HCT116 (cell line): Measurements from ENCODE around the gene CST6. TPM values are rescaled to one million over a fixed set of nuclear protein-coding genes. Genes with fewer than 3 reads are reported as not detected.

Source experiments
- ATAC-seq: fragments of 200-7000 bp; cut with Tn5 transposase; 2 replicates; pipeline ENCODE4 v1.9.1; 2020; ENCODE audit warnings: mild to moderate bottlenecking, moderate library complexity
- BruUV-seq: library from RNA; stranded (reverse); fragments of 400-500 nt; replicated peaks from 2 replicates; lab custom pipeline; 2021; lab: Mats Ljungman, UMichigan
- CTCF ChIA-PET: fragments of 300-600 bp; sonication (Branson Sonifier 250); formaldehyde crosslinking; loops from one replicate; lab custom pipeline; 2021; ENCODE audit warnings: antibody characterized with exemption; lab: Charles Lee
- POLR2A ChIA-PET: fragments of 300-600, 350-600 bp; sonication (Branson Sonifier 250); formaldehyde crosslinking; loops from one replicate; lab custom pipeline; 2021; ENCODE audit warnings: antibody characterized with exemption; lab: Charles Lee
- RAD21 ChIA-PET, 2 experiments: fragments of 300-600 bp; sonication (Branson Sonifier 250); formaldehyde crosslinking; loops; one replicate each; lab custom pipeline; 2023; ENCODE audit warnings: low total read pairs in 2 of 2; ENCODE audit not compliant: uncharacterized antibody in 2 of 2, unreplicated experiment in 2 of 2, low non-redundant PET in 1 of 2; lab: Charles Lee
- DNase-seq: peaks from one replicate; pipeline ENCODE4 v3.0.0-alpha.2; 2010; ENCODE audit warnings: low read depth, low spot score
- H2AFZ ChIP-seq: fragments of 200-600 bp; shearing (Covaris generic), sonication (generic); 2 replicates; pipeline ENCODE4 v1.6.1; 2017; ENCODE audit warnings: low read depth, mixed run types, mixed read lengths, antibody characterized with exemption, low read length; ENCODE audit not compliant: poor library complexity, severe bottlenecking
- H3K27ac ChIP-seq: 2 replicates; pipeline ENCODE4 v1.5.1; 2012; ENCODE audit warnings: low read depth, low read length
- H3K27me3 ChIP-seq: fragments of 200-600 bp; sonication (generic); 2 replicates; pipeline ENCODE4 v1.6.1; 2016; ENCODE audit warnings: mixed run types, low read length, mixed read lengths; ENCODE audit not compliant: insufficient read depth
- H3K36me3 ChIP-seq, 2 experiments: fragments of 200-500 bp in 1 of 2; fragments of 200-600 bp in 1 of 2; sonication (Bioruptor generic) in 1 of 2; sonication (generic) in 1 of 2; 2 replicates each; pipeline versions ENCODE4 v1.5.1 to v1.6.1; 2014 to 2016; ENCODE audit warnings: low read length in 2 of 2, inconsistent platforms in 1 of 2, mixed read lengths in 1 of 2, mixed run types in 1 of 2; ENCODE audit not compliant: insufficient read depth in 2 of 2, control insufficient read depth in 1 of 2
- H3K4me1 ChIP-seq, 2 experiments: fragments of 200-600 bp in 1 of 2; sonication (generic) in 1 of 2; 2 replicates each; pipeline versions ENCODE4 v1.5.1 to v1.6.1; 2012 to 2017; ENCODE audit warnings: low read length in 2 of 2, inconsistent platforms in 1 of 2, mild to moderate bottlenecking in 1 of 2, mixed read lengths in 1 of 2, mixed run types in 1 of 2, moderate library complexity in 1 of 2; ENCODE audit not compliant: insufficient read depth in 2 of 2, control insufficient read depth in 1 of 2
- H3K4me2 ChIP-seq: fragments of 200-600 bp; sonication (generic); 2 replicates; pipeline ENCODE4 v1.6.1; 2017; ENCODE audit warnings: mixed run types, low read length, mixed read lengths
- H3K4me3 ChIP-seq, 2 experiments: fragments of 200-600 bp in 1 of 2; sonication (generic) in 1 of 2; replicated peaks in 1 of 2; 2 replicates each; pipeline ENCODE4 v1.5.1; 2011 to 2016; ENCODE audit warnings: low read length in 2 of 2, control low read depth in 1 of 2, low read depth in 1 of 2, mild to moderate bottlenecking in 1 of 2, mixed read lengths in 1 of 2, mixed run types in 1 of 2
- H3K79me2 ChIP-seq: fragments of 200-600 bp; sonication (generic); 2 replicates; pipeline ENCODE4 v1.6.1; 2017; ENCODE audit warnings: mild to moderate bottlenecking, mixed run types, low read length, moderate library complexity, mixed read lengths; ENCODE audit not compliant: insufficient read depth
- H3K9ac ChIP-seq: fragments of 200-600 bp; sonication (generic); 2 replicates; pipeline ENCODE4 v1.6.1; 2016; ENCODE audit warnings: low read length, mixed read lengths
- H3K9me2 ChIP-seq: fragments of 200-600 bp; sonication (generic), shearing (Covaris generic); 2 replicates; pipeline ENCODE4 v1.6.1; 2017; ENCODE audit warnings: mixed run types, mild to moderate bottlenecking, moderate library complexity; ENCODE audit not compliant: insufficient read depth
- H3K9me3 ChIP-seq, 2 experiments: fragments of 200-500 bp in 1 of 2; fragments of 200-600 bp in 1 of 2; sonication (Bioruptor generic) in 1 of 2; sonication (generic) in 1 of 2; 2 replicates each; pipeline ENCODE4 v1.6.1; 2014 to 2017; ENCODE audit warnings: low read length in 2 of 2, mixed read lengths in 2 of 2, inconsistent platforms in 1 of 2, low read depth in 1 of 2, mild to moderate bottlenecking in 1 of 2, mixed run types in 1 of 2, moderate library complexity in 1 of 2; ENCODE audit not compliant: control insufficient read depth in 1 of 2, insufficient read depth in 1 of 2
- H4K20me1 ChIP-seq: fragments of 200-600 bp; sonication (generic), shearing (Covaris generic); 2 replicates; pipeline ENCODE4 v1.6.1; 2017; ENCODE audit warnings: mixed run types, mild to moderate bottlenecking, moderate library complexity; ENCODE audit not compliant: insufficient read depth
- CEBPB ChIP-seq: IDR thresholded peaks from 2 replicates; pipeline ENCODE4 v1.6.1; 2012; ENCODE audit warnings: low read depth
- CTCF ChIP-seq, 3 experiments: fragments of 200-600 bp in 1 of 3; sonication (generic) in 1 of 3; IDR thresholded peaks in 2 of 3; conservative IDR thresholded peaks in 1 of 3; 2 replicates each; pipeline ENCODE4 v1.5.1; 2012 to 2017; ENCODE audit warnings: low read depth in 2 of 3, low read length in 2 of 3, antibody characterized with exemption in 1 of 3, borderline replicate concordance in 1 of 3, control low read depth in 1 of 3, mild to moderate bottlenecking in 1 of 3, mixed read lengths in 1 of 3, mixed run types in 1 of 3, moderate library complexity in 1 of 3; ENCODE audit not compliant: insufficient read depth in 1 of 3
- POLR2A ChIP-seq: IDR thresholded peaks from 2 replicates; pipeline ENCODE4 v1.7.0; 2011; ENCODE audit warnings: borderline replicate concordance; ENCODE audit not compliant: insufficient read depth, insufficient read length; ENCODE audit errors: extremely low read depth
- POLR2AphosphoS5 ChIP-seq: IDR thresholded peaks from 2 replicates; pipeline ENCODE4 v1.6.1; 2011; ENCODE audit warnings: mild to moderate bottlenecking, low read depth, low read length, moderate library complexity
- RAD21 ChIP-seq: IDR thresholded peaks from 2 replicates; pipeline ENCODE4 v1.6.1; 2012; ENCODE audit warnings: low read depth, mild to moderate bottlenecking
- REST ChIP-seq: IDR thresholded peaks from 2 replicates; pipeline ENCODE4 v1.6.1; 2012; ENCODE audit warnings: low read depth
- SIN3A ChIP-seq: IDR thresholded peaks from 2 replicates; pipeline ENCODE4 v1.6.1; 2012; ENCODE audit warnings: low read depth
- SRF ChIP-seq: IDR thresholded peaks from 2 replicates; pipeline ENCODE4 v1.6.1; 2012; ENCODE audit warnings: low read depth
- TCF7L2 ChIP-seq: IDR thresholded peaks from 2 replicates; pipeline ENCODE4 v1.7.0; 2011; ENCODE audit warnings: borderline replicate concordance, inconsistent platforms; ENCODE audit not compliant: insufficient read depth, insufficient read length; ENCODE audit errors: extremely low read depth
- YY1 ChIP-seq: IDR thresholded peaks from 2 replicates; pipeline ENCODE4 v1.6.1; 2011; ENCODE audit warnings: low read length, low read depth, moderate library complexity, mild to moderate bottlenecking; ENCODE audit not compliant: insufficient replicate concordance; ENCODE audit errors: extremely low read depth
- ZFX ChIP-seq: fragments of 450-650 bp; IDR thresholded peaks from 2 replicates; pipeline ENCODE4 v1.6.1; 2017
- ZNF274 ChIP-seq: fragments of 200-500 bp; sonication (Bioruptor generic); IDR thresholded peaks from 2 replicates; pipeline ENCODE4 v1.6.1; 2014; ENCODE audit warnings: mild to moderate bottlenecking, low read depth, low read length, inconsistent platforms
- intact Hi-C: fragments of 100-400 bp; cut with micrococcal nuclease; formaldehyde crosslinking; loops from 2 replicates; pipeline ENCODE4 v1.10.0; 2022
- total RNA-seq: library from RNA; stranded (reverse); gene quantifications from one replicate; pipeline ENCODE4 v1.2.1, GENCODE V29; 2021; ENCODE audit not compliant: unreplicated experiment

The CST6 gene
- total RNA-seq, 1 experiment from 2014 or later: 68.1 TPM

- TF ChIP-seq REST: no peak
- TF ChIP-seq RAD21: peak; percentile 100
- peak; percentile 88 to 100 (median 99) for TF ChIP-seq CTCF (IDR thresholded peaks at IDR 0.05 in 2 of 3, conservative IDR thresholded peaks at IDR 0.05 in 1 of 3; ENCODE audit: borderline replicate concordance in 1 of 3, insufficient read depth in 1 of 3, low read depth in 2 of 3, low read length in 2 of 3)
- TF ChIP-seq YY1: no peak
- TF ChIP-seq CEBPB: no peak
- no peak for TF ChIP-seq SIN3A
These were observed 22.8 kb upstream of the CST6 start (continued) for GRCh38 chr11:65988791-65989592.

DNA sequence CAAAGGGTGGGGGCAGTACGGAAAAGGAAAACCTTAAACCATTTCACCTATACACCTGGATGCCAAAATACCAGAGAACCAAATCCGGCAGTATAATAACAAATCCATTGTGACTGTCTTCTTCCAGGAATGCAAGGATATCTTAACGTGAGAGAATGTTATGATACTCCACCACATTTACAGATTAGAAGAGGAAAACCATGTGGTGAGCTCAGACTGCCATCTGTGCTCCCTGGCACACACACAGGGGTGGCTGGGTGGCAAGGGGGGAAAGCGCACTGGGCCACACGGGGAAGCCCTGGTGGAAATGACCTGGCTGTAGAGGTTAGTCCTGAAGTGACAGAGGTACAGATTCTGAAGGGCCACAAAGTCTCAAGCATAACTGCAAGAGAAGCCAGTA lies 19.8 kb upstream of the CST6 start:
- Histone ChIP-seq H3K9me2 (no peaks in the 10 kb centered on the region), H3K4me2 (no peak overlapping the region), H3K27me3 (no peaks in the 10 kb centered on the region), H3K9ac (no peak overlapping the region), H3K27ac (no peak overlapping the region), H2AFZ (no peak overlapping the region), H4K20me1 (no peaks in the 10 kb centered on the region), H3K36me3 (no peaks in the 10 kb centered on the region; a peak in 1 of 4 replicates), H3K4me3 (no peak overlapping the region), H3K9me3 (no peaks in the 10 kb centered on the region), H3K4me1 (peaks cover 0 to 8% of the 10 kb centered on the region in 2 experiments; a peak in 2 of 4 replicates), H3K79me2 (no peaks in the 10 kb centered on the region)
- POLR2A ChIA-PET: interaction anchor here (1.7 kb wide), 1 partner anchor 10 kb away, joined by 6 read pairs; the partner anchor contains the start of genes BANF1 and EIF1AD
- CTCF ChIA-PET: interaction anchor here (0.9 to 4.3 kb wide), 4 partner anchors 31 to 280 kb away, joined by 3 to 38 read pairs (median 4); partner anchors contain the start of gene KAT5
- DNase-seq (no peak), ATAC-seq (no peak)
- BruUV-seq: no TSS peak
- intact Hi-C loops: no loop called here
- RAD21 ChIA-PET: no interaction called here
- TF ChIP-seq TCF7L2 (no peak), SRF (no peak), CTCF (IDR thresholded peaks at IDR 0.05 in 2 of 3, conservative IDR thresholded peaks at IDR 0.05 in 1 of 3; ENCODE audit: borderline replicate concordance in 1 of 3, insufficient read depth in 1 of 3, low read depth in 2 of 3, low read length in 2 of 3) (no peak), ZNF274 (no peak), POLR2AphosphoS5 (no peak), POLR2A (no peak), ZFX (no peak)
